ENCODE measurements around the gene UTP15. TPM values are rescaled to one million over a fixed set of nuclear protein-coding genes. Genes with fewer than 3 reads are reported as not detected.

Gene UTP15
- total and polyA plus RNA-seq, 10 of the 15 experiments (the other 5 are each of a cell fraction or from before 2014, with no cell fraction given), result 22.5 to 39.4 (median 29.6) TPM

DNA sequence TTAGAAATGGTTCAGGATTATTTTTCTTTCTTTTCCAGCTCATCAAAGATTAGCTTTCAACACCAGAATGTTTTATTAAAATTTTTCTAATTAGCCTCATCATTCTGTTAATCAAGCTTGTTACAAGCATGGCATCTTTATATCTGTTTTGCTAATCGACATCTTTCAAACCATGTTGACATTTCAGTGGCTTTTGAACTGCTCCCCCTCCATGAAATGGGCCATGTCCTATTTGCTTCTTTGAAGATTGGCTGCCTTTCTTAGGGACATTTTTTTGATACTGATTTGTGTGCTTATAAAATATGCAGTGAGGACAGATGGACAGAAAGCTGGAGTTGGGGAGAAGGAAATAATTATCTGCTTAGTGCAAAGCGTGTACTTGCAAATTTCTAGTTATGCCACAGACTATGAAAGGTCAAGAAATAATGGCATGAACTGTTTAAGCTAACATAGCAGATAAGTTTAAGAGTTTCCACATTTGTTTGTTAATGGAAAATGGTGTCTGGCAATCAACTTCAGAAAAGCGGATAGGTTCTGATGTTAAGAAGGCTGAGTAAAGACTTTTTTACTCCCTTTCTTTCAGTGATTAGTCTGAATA, 39.8 kb upstream of the UTP15 start:
- no peaks in the 10 kb centered on the region for H3K4me1 ChIP-seq (ENCODE audit: control insufficient read depth, insufficient read depth, low read length)
- H2AFZ ChIP-seq (ENCODE audit: control insufficient read depth, low read depth, low read length), result no peak overlapping the region
- no peaks in the 10 kb centered on the region for H3K36me3 ChIP-seq (ENCODE audit: control insufficient read depth in 2 of 2, insufficient read depth in 2 of 2, low read length in 1 of 2)
- no peaks in the 10 kb centered on the region for H3K9me3 ChIP-seq (replicated peaks; ENCODE audit: control insufficient read depth, insufficient read depth, low read length)
- CTCF ChIA-PET, result interaction anchor here (0.5 to 4.1 kb wide), 3 partner anchors 9 to 196 kb away, joined by 3 to 28 read pairs (median 3); no protein-coding TSS in a partner anchor
- H4K20me1 ChIP-seq (ENCODE audit: control insufficient read depth, insufficient read depth), result no peaks in the 10 kb centered on the region
- H3K79me2 ChIP-seq (ENCODE audit: control insufficient read depth, insufficient read depth, low read length), result no peaks in the 10 kb centered on the region
- RAD21 ChIA-PET (ENCODE audit: unreplicated experiment), result no interaction called here
- intact Hi-C loops (cut with micrococcal nuclease; ENCODE audit: unreplicated experiment), result no loop called here
- TF ChIP-seq KAT2A (conservative IDR thresholded peaks at IDR 0.05; ENCODE audit: control insufficient read depth, low read depth, low read length) (no peak), NRF1 (conservative IDR thresholded peaks at IDR 0.05; ENCODE audit: low read depth, low read length) (no peak), WRNIP1 (IDR thresholded peaks at IDR 0.05; ENCODE audit: borderline replicate concordance, low read depth, low read length) (no peak), REST (IDR thresholded peaks at IDR 0.05; ENCODE audit: low read depth, low read length) (no peak), EED (IDR thresholded peaks at IDR 0.05; ENCODE audit: low read depth) (no peak), TCF7 (IDR thresholded peaks at IDR 0.05; ENCODE audit: borderline replicate concordance) (no peak), SUZ12 (IDR thresholded peaks at IDR 0.05; ENCODE audit: unreplicated experiment) (no peak), NFXL1 (IDR thresholded peaks at IDR 0.05; ENCODE audit: borderline replicate concordance) (no peak), NR2F1 (conservative IDR thresholded peaks at IDR 0.05) (no peak), MXI1 (IDR thresholded peaks at IDR 0.05; ENCODE audit: low read depth, low read length) (no peak), STAT3 (IDR thresholded peaks at IDR 0.05; ENCODE audit: low read depth, low read length) (no peak)
- TF ChIP-seq, protein P1, sequence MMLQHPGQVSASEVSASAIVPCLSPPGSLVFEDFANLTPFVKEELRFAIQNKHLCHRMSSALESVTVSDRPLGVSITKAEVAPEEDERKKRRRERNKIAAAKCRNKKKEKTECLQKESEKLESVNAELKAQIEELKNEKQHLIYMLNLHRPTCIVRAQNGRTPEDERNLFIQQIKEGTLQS (IDR thresholded peaks at IDR 0.05; ENCODE audit: borderline replicate concordance, extremely low read depth, low read depth, low read length), result no peak
- H3K4me3 ChIP-seq, result no peak overlapping the region
- H3K27me3 ChIP-seq (replicated peaks in 1 of 2; ENCODE audit: control insufficient read depth in 2 of 2, insufficient read depth in 2 of 2, low read length in 1 of 2), result no peaks in the 10 kb centered on the region
- in situ Hi-C loops (cut with MboI), result no loop called here
- POLR2A ChIA-PET, result no interaction called here
- ATAC-seq (no peak), FAIRE-seq (no peak), DNase-seq (ENCODE audit: low read depth, low spot score) (no peak)
- H3K4me2 ChIP-seq (ENCODE audit: control insufficient read depth, insufficient read depth), result no peak overlapping the region
- 54% methylated on average over 3 of the region's 3 CpGs for WGBS (ENCODE audit: insufficient coverage, insufficient replicate concordance, low lambda C conversion rate, missing lambda C conversion rate)
- H3K27ac ChIP-seq (ENCODE audit: control insufficient read depth, insufficient read depth), result no peak overlapping the region
- BruUV-seq (replicated peaks), result no TSS peak
- SMC1A ChIA-PET (ENCODE audit: uncharacterized antibody, unreplicated experiment), result interaction anchor here (0.8 to 0.9 kb wide), 2 partner anchors 10 to 39 kb away, joined by 3 read pairs; no protein-coding TSS in a partner anchor
- H3K9ac ChIP-seq (ENCODE audit: control insufficient read depth, insufficient read depth, low read length), result no peak overlapping the region

Data from GM12878 (cell line).